ENCODE data around the gene CUX1. TPM values are rescaled to one million over a fixed set of nuclear protein-coding genes. Genes with fewer than 3 reads are reported as not detected.
"Not testable (repeated sequence)": the region's sequence is repeated elsewhere in the genome, so short reads cannot be mapped to it uniquely, and the experiment has no call there.

CUX1 gene
- total RNA-seq, 1 donor from 2014 or later: 46.5 TPM

DNA sequence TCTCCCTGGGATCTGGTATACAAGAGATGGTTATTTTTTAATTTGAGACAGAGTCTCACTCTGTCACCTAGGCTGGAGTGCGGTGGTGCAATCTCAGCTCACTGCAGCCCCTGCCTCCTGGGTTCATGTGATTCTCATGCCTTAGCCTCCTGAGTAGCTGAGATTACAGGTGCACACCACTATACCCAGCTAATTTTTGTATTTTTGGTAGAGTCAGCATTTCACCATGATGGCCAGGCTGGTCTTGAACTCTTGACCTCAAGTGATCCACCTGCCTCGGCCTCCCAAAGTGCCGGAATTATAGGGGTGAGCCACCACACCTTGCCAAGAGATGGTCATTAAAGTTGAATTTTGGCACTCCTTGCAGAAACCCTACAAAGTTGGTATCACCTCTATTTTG, 71.1 kb downstream of the CUX1 start:
- DNase-seq (ENCODE audit: low read depth): not testable (repeated sequence)

GRCh38 chr7:101890749-101891523, 73.5 kb downstream of the CUX1 start:
- DNase-seq (ENCODE audit: low read depth): no peak

GRCh38 chr7:101891936-101892640, 74.7 kb downstream of the CUX1 start:
- no peak for DNase-seq (ENCODE audit: low read depth)

- DNase-seq (ENCODE audit: low read depth): no peak
Measured at GRCh38 chr7:101893341-101894082, 76.1 kb downstream of the CUX1 start.

- no peak for DNase-seq (ENCODE audit: low read depth)
Measured at GRCh38 chr7:101896316-101896715, 78.9 kb downstream of the CUX1 start.

DNA sequence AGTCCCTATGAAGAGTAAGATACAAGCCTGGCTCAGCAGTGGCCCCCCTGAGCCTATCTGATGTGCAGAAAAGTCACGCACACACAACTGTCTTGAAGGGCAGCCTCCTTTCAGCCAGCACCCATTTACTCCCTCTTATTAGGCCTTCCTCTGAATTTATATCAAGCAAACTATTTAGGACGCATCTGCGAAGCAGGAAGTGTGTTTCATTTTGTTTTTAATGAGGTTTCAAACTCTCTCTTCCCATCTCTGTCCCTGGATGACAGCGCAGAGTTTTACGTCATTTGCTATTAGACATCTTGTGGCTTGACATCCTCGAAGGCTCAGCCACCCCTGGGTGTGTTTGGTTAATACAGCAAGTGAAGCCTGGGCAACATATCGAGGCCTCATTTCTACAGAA, 79.5 kb downstream of the CUX1 start:
- DNase-seq (ENCODE audit: low read depth): no peak

DNA sequence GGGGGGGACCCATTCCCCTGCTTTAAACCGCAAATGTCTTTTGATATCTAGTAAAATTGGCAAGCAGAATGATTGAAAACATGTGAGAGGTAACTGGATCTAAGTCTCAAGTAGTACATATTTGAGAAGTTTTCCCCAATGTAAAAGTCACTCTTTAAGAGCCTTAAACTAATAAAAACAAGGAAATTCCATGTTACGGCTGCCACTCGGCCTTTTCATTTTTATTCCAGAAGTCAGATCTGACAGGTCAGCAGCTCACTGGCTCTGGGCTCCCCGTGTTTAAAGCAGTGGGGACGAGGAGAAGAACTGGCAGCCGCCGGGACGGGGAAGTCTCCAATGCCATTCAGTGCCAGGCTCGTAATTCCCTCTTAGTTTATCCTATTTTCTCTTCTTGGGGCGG, 80.7 kb downstream of the CUX1 start:
- no peak for DNase-seq (ENCODE audit: low read depth)

DNA sequence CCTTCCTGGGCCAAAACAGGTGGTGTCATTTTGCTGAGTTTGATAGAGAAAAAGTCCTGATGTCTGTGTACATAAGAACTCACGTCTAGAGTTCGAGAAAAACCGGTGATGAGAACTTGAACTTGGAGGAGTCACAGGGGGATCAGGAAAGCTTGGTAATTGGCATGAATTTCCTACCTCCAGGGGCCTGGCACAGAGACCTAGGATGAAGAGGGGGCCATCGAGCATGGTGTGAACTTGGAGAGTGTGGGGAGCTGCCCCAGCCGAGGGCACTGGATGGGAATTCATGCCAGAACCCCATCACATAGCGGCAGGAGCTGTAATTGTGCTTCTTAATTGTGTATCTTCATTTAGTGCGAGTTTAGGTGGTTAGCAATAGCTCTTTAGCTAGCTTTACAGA, 82.2 kb downstream of the CUX1 start:
- DNase-seq (ENCODE audit: low read depth): no peak

- no peak for DNase-seq (ENCODE audit: low read depth)
Measured at GRCh38 chr7:101900103-101900502, 82.7 kb downstream of the CUX1 start.

GRCh38 chr7:101901661-101902491, 84.5 kb downstream of the CUX1 start:
- peak; percentile 91 for DNase-seq (ENCODE audit: low read depth)

DNA sequence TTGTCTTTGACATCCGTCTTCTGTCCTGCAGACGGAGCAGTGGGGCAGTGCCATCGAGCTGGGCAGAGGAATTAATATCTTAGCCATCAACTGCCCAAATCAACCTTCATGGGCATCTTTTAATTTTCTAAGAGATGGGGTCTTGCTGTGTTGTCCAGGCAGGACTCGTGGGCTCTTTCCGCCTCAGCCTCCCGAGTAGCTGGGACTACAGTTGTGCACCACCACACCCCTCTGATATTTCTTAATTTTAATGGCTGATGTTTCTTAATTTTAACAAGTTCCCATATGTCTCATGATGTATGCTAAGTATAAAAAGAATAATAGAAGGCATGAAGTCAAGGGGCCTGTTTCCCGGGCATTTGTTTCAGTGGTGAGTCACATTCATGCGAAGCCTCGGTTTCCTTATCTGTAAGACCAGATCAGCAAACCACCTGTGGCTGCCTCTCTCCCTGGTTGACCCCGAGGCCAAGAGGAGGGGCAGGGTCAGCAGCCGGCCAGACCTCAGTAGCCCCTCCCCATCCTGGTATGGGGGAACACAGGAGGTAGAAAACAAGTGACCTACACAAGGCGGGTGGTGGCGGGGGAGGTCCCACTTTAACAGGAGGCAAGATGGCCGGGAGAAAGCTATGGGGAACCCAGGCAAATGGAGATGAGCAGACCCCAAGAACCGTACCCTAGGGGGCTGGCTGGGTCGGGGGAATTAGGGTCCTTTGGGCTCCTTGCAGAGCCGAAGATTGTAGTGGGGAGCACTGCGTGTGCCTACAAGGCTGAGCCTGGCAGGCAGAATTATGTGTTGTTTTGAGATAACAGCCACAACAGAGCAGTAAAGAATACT, 85.5 kb downstream of the CUX1 start:
- no peak for DNase-seq (ENCODE audit: low read depth)

DNA sequence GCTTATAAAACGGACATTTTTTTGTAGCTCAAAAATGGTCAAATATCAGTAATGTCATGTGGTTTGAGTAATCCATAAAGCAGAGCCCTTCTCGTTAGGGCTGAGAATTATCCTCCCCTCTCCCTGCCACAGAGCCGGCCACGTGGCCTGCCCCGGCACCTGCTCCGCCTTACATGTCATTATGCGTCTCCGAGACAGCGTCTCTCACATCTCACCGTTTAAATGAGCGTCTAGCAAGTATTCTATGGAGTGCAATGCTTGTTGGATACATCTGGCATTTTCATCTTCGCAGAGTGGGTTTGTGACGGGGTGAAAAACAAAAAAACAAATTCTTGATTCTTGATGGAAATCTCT, 86.1 kb downstream of the CUX1 start:
- DNase-seq (ENCODE audit: low read depth): no peak

- no peak for DNase-seq (ENCODE audit: low read depth)
Measured at GRCh38 chr7:101904019-101904418, 86.6 kb downstream of the CUX1 start.

DNA sequence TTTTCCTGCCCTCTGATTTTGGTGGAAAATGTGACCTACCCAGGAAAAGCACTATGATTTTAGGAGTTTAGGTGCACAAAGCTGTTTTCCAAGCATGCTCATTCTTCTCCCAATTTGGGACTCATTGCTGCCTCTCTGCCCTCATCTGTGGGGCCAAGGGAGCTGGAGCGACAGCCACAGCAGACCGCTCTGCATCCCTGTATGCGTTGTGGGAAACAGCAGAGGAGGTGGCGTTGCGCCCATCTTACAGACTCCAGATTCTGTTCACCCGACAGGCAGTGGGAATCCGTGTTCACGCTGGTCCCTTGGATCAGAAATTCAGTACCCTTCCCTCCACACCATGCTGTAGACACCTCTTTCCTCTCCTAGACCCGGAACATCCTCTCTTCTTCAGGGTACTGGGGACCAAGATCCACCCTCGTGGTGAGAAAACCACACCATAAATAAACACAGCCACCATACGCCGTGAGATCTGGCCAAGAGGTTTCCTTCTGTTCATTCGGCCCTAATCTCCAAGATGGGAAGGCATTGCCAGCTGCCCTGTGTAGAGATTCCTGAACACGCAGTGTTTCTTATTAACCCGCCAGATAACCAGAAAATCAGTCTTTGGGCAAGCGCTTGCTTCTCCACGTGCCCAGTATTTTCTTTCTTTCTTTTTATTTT, 87.9 kb downstream of the CUX1 start:
- no peak for DNase-seq (ENCODE audit: low read depth)

GRCh38 chr7:101906291-101907240, 89.1 kb downstream of the CUX1 start:
- DNase-seq (ENCODE audit: low read depth): no peak

DNA sequence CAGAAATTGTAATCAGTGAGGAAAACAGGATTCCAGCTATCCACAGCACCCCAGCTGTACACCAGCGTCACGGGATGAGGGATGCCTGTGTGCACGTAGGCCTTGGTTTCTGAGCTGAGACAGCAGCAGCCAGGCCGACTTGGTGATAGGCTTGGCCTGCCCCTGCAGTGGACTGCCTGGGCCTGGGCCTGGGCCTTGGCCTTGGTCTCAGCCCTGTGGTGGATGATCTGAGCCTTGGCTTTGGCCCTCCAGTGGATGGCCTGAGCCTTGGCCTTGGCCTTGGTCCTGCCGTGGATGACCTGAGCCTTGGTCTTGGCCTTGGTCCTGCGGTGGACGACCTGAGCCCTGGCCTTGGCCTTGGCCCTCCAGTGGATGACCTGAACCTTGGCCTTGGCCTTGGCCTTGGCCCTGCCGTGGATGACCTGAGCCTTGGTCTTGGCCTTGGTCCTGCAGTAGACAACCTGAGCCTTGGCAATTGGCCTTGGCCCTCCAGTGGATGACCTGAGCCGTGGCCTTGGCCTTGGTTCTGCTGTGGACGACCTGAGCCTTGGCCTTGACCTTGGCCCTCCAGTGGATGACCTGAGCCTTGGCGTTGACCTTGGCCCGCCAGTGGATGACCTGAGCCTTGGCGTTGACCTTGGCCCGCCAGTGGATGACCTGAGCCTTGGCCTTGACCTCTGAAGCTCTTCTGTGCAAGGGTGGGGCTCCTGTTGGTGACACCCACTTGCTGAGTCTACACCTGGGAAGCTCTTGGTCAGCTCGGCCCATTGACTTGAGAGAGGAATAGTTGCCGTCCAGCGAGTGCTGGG, 93.8 kb downstream of the CUX1 start:
- DNase-seq (ENCODE audit: low read depth): no peak

DNA sequence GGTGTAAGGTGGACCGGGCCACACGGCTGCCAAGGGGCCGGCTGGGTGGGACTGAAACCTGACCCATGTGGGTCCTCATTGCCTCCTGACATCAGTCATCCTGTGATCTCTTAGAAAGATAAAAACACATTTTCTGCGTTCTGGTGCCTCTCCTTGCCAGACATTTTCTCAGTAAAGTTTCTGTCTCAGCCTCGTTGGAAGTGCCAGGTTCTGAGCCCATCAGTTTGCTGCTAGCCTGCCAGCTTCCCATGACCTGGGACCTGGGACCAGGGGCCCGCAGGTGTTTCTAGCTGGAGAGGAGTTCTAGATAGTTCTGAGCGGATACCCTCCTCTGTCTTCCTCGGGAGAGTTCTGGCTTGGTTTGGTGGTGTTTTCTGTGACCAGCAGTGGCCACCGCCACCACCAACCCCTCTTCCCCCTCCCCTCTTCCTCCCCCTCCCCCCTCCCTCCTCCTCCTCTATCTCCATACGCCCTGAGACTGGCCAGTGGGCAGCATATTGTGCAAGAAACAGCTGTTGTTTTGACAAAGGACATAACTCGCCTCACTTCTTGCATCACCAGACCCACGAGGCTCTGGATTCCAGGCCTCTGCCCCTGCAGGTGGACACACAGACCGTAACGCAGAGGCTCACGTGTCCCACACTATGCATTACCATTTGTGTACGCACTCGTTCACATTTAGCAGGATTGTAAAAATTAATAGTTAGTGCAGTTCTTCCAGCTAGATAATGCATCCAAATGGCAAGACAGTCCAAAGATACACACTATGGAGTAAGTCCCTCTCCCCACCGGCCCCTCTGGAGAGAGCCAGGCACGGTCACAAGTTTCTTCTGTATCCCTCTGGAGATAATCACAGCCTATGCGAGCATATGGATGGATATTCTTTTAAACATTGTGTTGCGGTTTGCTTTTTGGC, 94.6 kb downstream of the CUX1 start:
- peak; percentile 85 for DNase-seq (ENCODE audit: low read depth)

Measured in myocyte (in vitro differentiated cells).